Trophoblast cell (in vitro differentiated cells and primary cell): ENCODE results near the gene CD6.

Experiments used
- DNase-seq, 2 donors: peaks; one replicate each; pipeline ENCODE4 v3.0.0-alpha.2; 2016
- H2AFZ ChIP-seq: 2 replicates; pipeline ENCODE4 v1.6.1; 2013; ENCODE audit warnings: low read length, moderate library complexity, mild to moderate bottlenecking; ENCODE audit not compliant: insufficient read depth, poor library complexity
- H2AK5ac ChIP-seq: 2 replicates; pipeline ENCODE4 v1.6.1; 2013; ENCODE audit warnings: mild to moderate bottlenecking, low read length
- H2BK120ac ChIP-seq: 2 replicates; pipeline ENCODE4 v1.6.1; 2013; ENCODE audit warnings: low read length, mild to moderate bottlenecking, moderate library complexity; ENCODE audit not compliant: insufficient read depth, poor library complexity
- H2BK12ac ChIP-seq: 2 replicates; pipeline ENCODE4 v1.6.1; 2013; ENCODE audit warnings: mild to moderate bottlenecking, low read length, moderate library complexity
- H2BK5ac ChIP-seq: 2 replicates; pipeline ENCODE4 v1.6.1; 2013; ENCODE audit warnings: low read length, low read depth, moderate library complexity, mild to moderate bottlenecking; ENCODE audit not compliant: poor library complexity
- H3K14ac ChIP-seq: 2 replicates; pipeline ENCODE4 v1.6.1; 2013; ENCODE audit warnings: mild to moderate bottlenecking, low read length
- H3K18ac ChIP-seq: 2 replicates; pipeline ENCODE4 v1.6.1; 2013; ENCODE audit warnings: mild to moderate bottlenecking, low read length
- H3K23ac ChIP-seq: 2 replicates; pipeline ENCODE4 v1.6.1; 2013; ENCODE audit warnings: low read length
- H3K27ac ChIP-seq: 2 replicates; pipeline ENCODE4 v1.5.1; 2013; ENCODE audit warnings: low read depth, mild to moderate bottlenecking, inconsistent platforms, low read length, moderate library complexity
- H3K27me3 ChIP-seq: 2 replicates; pipeline ENCODE4 v1.6.1; 2013; ENCODE audit warnings: inconsistent platforms, mild to moderate bottlenecking, low read length, moderate library complexity; ENCODE audit not compliant: insufficient read depth
- H3K36me3 ChIP-seq, 2 experiments: 1 replicate in 1 of 2; 2 replicates in 1 of 2; pipeline ENCODE4 v1.6.1; 2013; ENCODE audit warnings: low read length in 2 of 2, mild to moderate bottlenecking in 2 of 2, moderate library complexity in 1 of 2; ENCODE audit not compliant: insufficient read depth in 2 of 2, control insufficient read depth in 1 of 2
- H3K4ac ChIP-seq: 2 replicates; pipeline ENCODE4 v1.6.1; 2013; ENCODE audit warnings: low read depth, mild to moderate bottlenecking, low read length, moderate library complexity
- H3K4me1 ChIP-seq, 2 experiments: 1 replicate in 1 of 2; 2 replicates in 1 of 2; pipeline ENCODE4 v1.6.1; 2013; ENCODE audit warnings: low read length in 2 of 2, mild to moderate bottlenecking in 2 of 2, moderate library complexity in 1 of 2; ENCODE audit not compliant: insufficient read depth in 2 of 2, control insufficient read depth in 1 of 2
- H3K4me2 ChIP-seq: 2 replicates; pipeline ENCODE4 v1.6.1; 2013; ENCODE audit warnings: inconsistent platforms, mild to moderate bottlenecking, low read length, moderate library complexity
- H3K4me3 ChIP-seq: 2 replicates; pipeline ENCODE4 v1.5.1; 2013; ENCODE audit warnings: mild to moderate bottlenecking, low read depth, low read length, inconsistent platforms
- H3K79me1 ChIP-seq: one replicate; pipeline ENCODE4 v1.6.1; 2013; ENCODE audit warnings: low read length
- H3K79me2 ChIP-seq: 2 replicates; pipeline ENCODE4 v1.6.1; 2013; ENCODE audit warnings: low read length, mild to moderate bottlenecking; ENCODE audit not compliant: control insufficient read depth, insufficient read depth, poor library complexity
- H3K9ac ChIP-seq: 2 replicates; pipeline ENCODE4 v1.6.1; 2013; ENCODE audit warnings: mild to moderate bottlenecking, low read length
- H3K9me3 ChIP-seq: 2 replicates; pipeline ENCODE4 v1.6.1; 2013; ENCODE audit warnings: low read depth, mild to moderate bottlenecking, control low read depth, inconsistent platforms, low read length; ENCODE audit not compliant: insufficient read depth
- H4K12ac ChIP-seq: 2 replicates; pipeline ENCODE4 v1.6.1; 2013; ENCODE audit warnings: low read depth, mild to moderate bottlenecking, low read length, moderate library complexity
- H4K8ac ChIP-seq: 2 replicates; pipeline ENCODE4 v1.6.1; 2013; ENCODE audit warnings: low read depth, mild to moderate bottlenecking, low read length, moderate library complexity
- H4K91ac ChIP-seq: one replicate; pipeline ENCODE4 v1.6.1; 2013; ENCODE audit warnings: low read depth, mild to moderate bottlenecking, low read length, moderate library complexity
- WGBS: extraction: QIAGEN DNeasy Blood & Tissue Kit; methylation state at CpG from one replicate; pipeline ENCODE4 v1.1.7; 2013; ENCODE audit warnings: missing lambda C conversion rate; ENCODE audit not compliant: insufficient read length, insufficient coverage; ENCODE audit errors: extremely low coverage; 5-methylcytosine and 5-hydroxymethylcytosine counted together

CD6 gene

DNA sequence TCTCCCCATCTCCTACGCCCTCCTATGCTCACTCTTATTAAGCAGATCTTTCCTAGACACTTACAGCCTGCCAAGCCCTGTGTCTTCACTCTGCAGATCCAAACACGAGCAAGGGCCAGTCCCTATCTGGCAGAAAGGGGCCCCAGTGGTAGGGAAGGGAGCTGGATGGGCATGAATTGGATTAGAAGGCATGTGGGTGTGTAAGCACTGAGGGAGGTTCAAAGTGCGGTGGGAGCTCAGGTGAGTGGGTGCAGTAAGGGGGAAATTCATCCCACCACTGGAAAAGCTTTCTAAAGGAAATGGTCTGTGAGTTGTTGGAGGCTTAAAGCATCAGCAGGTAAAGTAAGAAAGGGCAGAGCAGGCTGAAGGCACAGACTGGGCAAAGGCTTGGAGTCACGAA lies 41.7 kb upstream of the CD6 start:
- no peak overlapping the region for H3K4me3 ChIP-seq
- H2AFZ ChIP-seq: no peak overlapping the region
- no peak overlapping the region for H4K91ac ChIP-seq
- no peak overlapping the region for H4K8ac ChIP-seq
- no peak overlapping the region for H3K4me2 ChIP-seq
- H3K4me1 ChIP-seq: peaks cover 5 to 13% of the 10 kb centered on the region in 2 experiments
- H4K12ac ChIP-seq: no peak overlapping the region
- H3K79me2 ChIP-seq: peaks cover 6% of the 10 kb centered on the region
- H3K23ac ChIP-seq: no peak overlapping the region
- H2BK12ac ChIP-seq: no peak overlapping the region
- H3K27ac ChIP-seq: no peak overlapping the region
- DNase-seq: no peak
- no peaks in the 10 kb centered on the region for H3K27me3 ChIP-seq
- H3K9ac ChIP-seq: no peak overlapping the region
- WGBS: no CpG with 5 or more reads among the region's 4 CpGs
- no peak overlapping the region for H2BK120ac ChIP-seq
- H3K36me3 ChIP-seq: peaks cover 74 to 76% of the 10 kb centered on the region in 2 experiments
- no peak overlapping the region for H3K14ac ChIP-seq
- H3K18ac ChIP-seq: no peak overlapping the region
- H3K79me1 ChIP-seq: peaks cover 2% of the 10 kb centered on the region
- H3K4ac ChIP-seq: no peak overlapping the region
- no peaks in the 10 kb centered on the region for H3K9me3 ChIP-seq
- H2AK5ac ChIP-seq: no peak overlapping the region
- no peak overlapping the region for H2BK5ac ChIP-seq

DNA sequence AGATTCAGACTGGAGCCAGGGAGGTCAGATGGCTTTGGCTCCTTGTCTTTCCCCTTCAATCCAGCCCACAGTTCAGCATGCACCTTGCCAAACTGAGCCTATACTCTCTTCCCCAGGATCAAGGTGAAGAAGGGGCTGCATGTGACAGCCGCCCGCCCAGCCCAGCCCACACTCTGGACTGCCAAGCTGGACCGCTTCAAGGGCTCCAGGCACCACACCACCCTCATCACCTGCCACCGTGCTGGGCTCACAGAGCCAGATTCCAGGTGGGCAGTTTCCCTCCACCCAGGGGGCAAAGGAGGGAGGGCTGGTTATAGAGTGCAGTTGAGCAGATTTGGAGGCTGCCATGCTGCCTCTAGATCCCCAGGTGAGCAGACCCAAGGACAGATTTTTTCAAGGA lies 41.1 kb upstream of the CD6 start:
- DNase-seq: no peak
- Histone ChIP-seq H3K4me3 (no peak overlapping the region), H3K79me1 (no peaks in the 10 kb centered on the region), H4K12ac (no peak overlapping the region), H3K9ac (no peak overlapping the region), H3K23ac (no peak overlapping the region), H3K36me3 (peaks cover 79 to 82% of the 10 kb centered on the region in 2 experiments), H2BK120ac (no peak overlapping the region), H3K14ac (no peak overlapping the region), H2AFZ (no peak overlapping the region), H3K9me3 (no peaks in the 10 kb centered on the region), H3K4me2 (no peak overlapping the region), H3K27ac (no peak overlapping the region), H3K18ac (no peak overlapping the region), H4K8ac (no peak overlapping the region), H2BK5ac (no peak overlapping the region), H3K4ac (no peak overlapping the region), H3K79me2 (peaks cover 2% of the 10 kb centered on the region), H2BK12ac (no peak overlapping the region), H3K4me1 (peaks cover 3 to 8% of the 10 kb centered on the region in 2 experiments), H4K91ac (no peak overlapping the region), H3K27me3 (no peaks in the 10 kb centered on the region), H2AK5ac (no peak overlapping the region)
- no CpG with 5 or more reads among the region's 4 CpGs for WGBS

DNA sequence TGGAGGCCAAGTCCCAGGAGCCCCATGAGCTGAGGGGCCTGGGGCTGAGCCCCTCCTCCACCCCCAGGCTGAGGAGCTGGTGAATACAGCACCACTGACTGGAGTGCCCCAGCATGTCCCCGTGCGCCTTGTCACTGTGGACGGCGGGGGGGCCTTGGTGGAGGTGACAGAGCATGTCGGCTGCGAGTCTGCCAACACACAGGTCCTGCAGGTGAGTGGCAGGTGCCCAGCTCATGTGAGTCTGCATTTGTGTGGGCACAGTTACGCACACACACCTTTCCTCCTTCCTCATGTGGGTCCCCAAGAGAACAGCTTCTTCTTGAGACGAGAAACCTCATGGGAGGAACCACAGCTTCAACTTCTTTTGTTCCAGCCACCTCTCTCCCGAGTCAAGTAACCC lies 39.6 kb upstream of the CD6 start:
- Histone ChIP-seq H3K23ac (no peak overlapping the region), H4K12ac (no peak overlapping the region), H3K27me3 (no peaks in the 10 kb centered on the region), H3K18ac (no peak overlapping the region), H4K8ac (no peak overlapping the region), H3K36me3 (peaks cover 87 to 92% of the 10 kb centered on the region in 2 experiments), H2BK12ac (no peak overlapping the region), H3K27ac (no peak overlapping the region), H3K79me1 (no peaks in the 10 kb centered on the region), H3K4ac (no peak overlapping the region), H2BK5ac (no peak overlapping the region), H3K9ac (no peak overlapping the region), H3K4me2 (no peak overlapping the region), H3K4me1 (peaks cover 0 to 2% of the 10 kb centered on the region in 2 experiments), H4K91ac (no peak overlapping the region), H2BK120ac (no peak overlapping the region), H3K4me3 (peak overlapping the region; percentile 14), H3K9me3 (no peaks in the 10 kb centered on the region), H3K14ac (no peak overlapping the region), H2AK5ac (no peak overlapping the region), H2AFZ (no peak overlapping the region), H3K79me2 (no peaks in the 10 kb centered on the region)
- no peak for DNase-seq
- no CpG with 5 or more reads among the region's 9 CpGs for WGBS

DNA sequence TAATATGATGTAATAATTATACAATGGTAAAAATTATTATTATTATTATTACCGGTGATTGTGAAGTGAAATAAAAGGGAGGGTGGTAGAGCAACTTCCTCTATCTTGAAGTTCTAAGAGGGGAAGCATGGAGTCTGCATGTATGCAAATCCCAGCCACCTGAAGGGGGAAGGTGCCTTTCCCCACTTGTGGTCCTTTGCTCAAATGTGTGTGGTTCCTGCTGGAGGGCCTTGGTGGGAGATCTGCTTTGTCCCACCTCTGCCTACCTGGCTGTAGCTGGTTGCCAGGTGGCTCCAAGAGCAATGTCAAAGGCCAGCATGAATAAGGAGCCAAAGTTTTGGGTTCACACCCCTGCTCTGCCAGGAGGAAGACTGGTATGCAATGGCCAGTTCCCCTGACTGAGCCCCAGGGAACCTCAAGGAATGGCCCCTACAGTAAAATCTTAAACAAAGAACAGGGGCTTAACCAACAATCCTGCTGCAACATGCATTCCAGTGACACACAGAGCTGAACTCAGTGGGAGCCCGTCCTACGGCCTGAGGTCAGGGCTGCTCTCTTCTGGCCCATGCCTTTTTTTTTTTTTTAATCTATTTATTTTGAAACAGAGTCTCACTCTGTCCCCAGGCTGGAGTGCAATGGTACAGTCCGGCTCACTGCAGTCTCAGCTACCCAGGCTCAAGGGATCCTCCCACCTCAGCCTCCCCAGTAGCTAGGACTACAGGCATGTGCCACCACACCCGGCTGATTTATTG lies 38.7 kb upstream of the CD6 start:
- no peak overlapping the region for H2AFZ ChIP-seq

More for the DNA sequence above, 38.7 kb upstream of the CD6 start:
- H3K4ac ChIP-seq: no peak overlapping the region
- no peak overlapping the region for H3K27ac ChIP-seq
- no peak overlapping the region for H2BK120ac ChIP-seq
- peaks cover 0 to 2% of the 10 kb centered on the region in 2 experiments for H3K4me1 ChIP-seq
- no peaks in the 10 kb centered on the region for H3K79me2 ChIP-seq
- H3K18ac ChIP-seq: no peak overlapping the region
- H3K14ac ChIP-seq: no peak overlapping the region
- H3K27me3 ChIP-seq: no peaks in the 10 kb centered on the region
- WGBS: no CpG with 5 or more reads among the region's 5 CpGs
- no peak overlapping the region for H3K9ac ChIP-seq
- no peak overlapping the region for H2BK12ac ChIP-seq
- no peak overlapping the region for H3K23ac ChIP-seq
- H3K9me3 ChIP-seq: no peaks in the 10 kb centered on the region
- H2BK5ac ChIP-seq: no peak overlapping the region
- no peak overlapping the region for H3K4me3 ChIP-seq
- H3K36me3 ChIP-seq: peaks cover 82 to 88% of the 10 kb centered on the region in 2 experiments
- H3K4me2 ChIP-seq: no peak overlapping the region
- no peak overlapping the region for H4K12ac ChIP-seq
- H2AK5ac ChIP-seq: no peak overlapping the region
- no peak overlapping the region for H4K8ac ChIP-seq
- H3K79me1 ChIP-seq: no peaks in the 10 kb centered on the region
- no peak overlapping the region for H4K91ac ChIP-seq
- DNase-seq: no peak
